ENCODE results near the gene KPRP.

GRCh38 chr1:152745289-152745704 lies 12.5 kb upstream of the KPRP start:
- TF ChIP-seq CTCF (IDR thresholded peaks at IDR 0.05): no peak
- no peak for TF ChIP-seq POLR2A (IDR thresholded peaks at IDR 0.05)
- no peak for TF ChIP-seq EP300 (IDR thresholded peaks at IDR 0.05)

All from tibial nerve (tissue), 4 donors.